ENCODE measurements around the gene GTF2H1.

GTF2H1 gene

GRCh38 chr11:18383388-18384156 is 61.2 kb downstream of the GTF2H1 start:
- CTCF ChIA-PET, result interaction anchor here (0.6 to 1.6 kb wide), 5 partner anchors 9 to 255 kb away, joined by 3 to 5 read pairs (median 4); no protein-coding TSS in a partner anchor
- no peak overlapping the region for H3K4me3 ChIP-seq (ENCODE audit: low read depth, low read length)

GRCh38 chr11:18384157-18384641 is 61.8 kb downstream of the GTF2H1 start:
- CTCF ChIA-PET, result interaction anchor here (0.6 to 1.6 kb wide), 5 partner anchors 9 to 255 kb away, joined by 3 to 5 read pairs (median 4); no protein-coding TSS in a partner anchor
- peak overlapping the region; percentile 63 for H3K27ac ChIP-seq (ENCODE audit: extremely low read depth, low read depth, low read length)
- no peak overlapping the region for H3K4me3 ChIP-seq (ENCODE audit: low read depth, low read length)
- peaks cover 7% of the 10 kb centered on the region; the same call in 1 of the 2 replicates for H3K4me1 ChIP-seq (ENCODE audit: control insufficient read depth, insufficient read depth, low read length)
- POLR2A ChIA-PET, result interaction anchor here (0.6 to 3.8 kb wide), 7 partner anchors 11 to 1628 kb away, joined by 3 to 86 read pairs (median 3); partner anchors contain the start of genes HPS5, LDHA and TSG101
- no peaks in the 10 kb centered on the region for H3K9me3 ChIP-seq (ENCODE audit: control insufficient read depth, insufficient read depth, low read depth, low read length)
- TF ChIP-seq ZNF449 (tag by site-specific recombination; IDR thresholded peaks at IDR 0.05) (no peak), WT1 (tag by site-specific recombination; IDR thresholded peaks at IDR 0.05) (peak; percentile 72), ZNF394 (tag by site-specific recombination; IDR thresholded peaks at IDR 0.05; ENCODE audit: borderline replicate concordance) (peak; percentile 29; the same call in 1 of the 2 replicates), ZNF274 (IDR thresholded peaks at IDR 0.05; ENCODE audit: low read length) (no peak), ZNF274 (tag by site-specific recombination; IDR thresholded peaks at IDR 0.05; ENCODE audit: borderline replicate concordance) (no peak), ZNF211 (tag by site-specific recombination; IDR thresholded peaks at IDR 0.05; ENCODE audit: low read depth) (no peak), ZNF335 (tag by site-specific recombination; conservative IDR thresholded peaks at IDR 0.05) (0 out of 2 replicates have a peak, but pooled peaks have one; percentile 25), ZBTB20 (tag by site-specific recombination; IDR thresholded peaks at IDR 0.05) (peak; percentile 8; the same call in 1 of the 2 replicates), ZNF266 (tag by site-specific recombination; IDR thresholded peaks at IDR 0.05; ENCODE audit: low read depth) (no peak), ZNF76 (tag by site-specific recombination; IDR thresholded peaks at IDR 0.05; ENCODE audit: borderline replicate concordance, low read depth) (no peak), ZNF24 (tag by site-specific recombination; IDR thresholded peaks at IDR 0.05) (no peak), ZBTB17 (tag by site-specific recombination; IDR thresholded peaks at IDR 0.05) (no peak), ZNF280C (tag by site-specific recombination; IDR thresholded peaks at IDR 0.05) (no peak), ZNF10 (tag by site-specific recombination; IDR thresholded peaks at IDR 0.05) (no peak)
- no peaks in the 10 kb centered on the region for H3K36me3 ChIP-seq (ENCODE audit: control insufficient read depth in 2 of 2, insufficient read depth in 1 of 2, low read length in 2 of 2)

More at GRCh38 chr11:18383388-18384156, 61.2 kb downstream of the GTF2H1 start:
- H3K4me1 ChIP-seq (ENCODE audit: control insufficient read depth, insufficient read depth, low read length), result peaks cover 7% of the 10 kb centered on the region; the same call in 1 of the 2 replicates
- POLR2A ChIA-PET, result interaction anchor here (1.0 to 3.8 kb wide), 5 partner anchors 10 to 143 kb away, joined by 3 to 86 read pairs (median 3); partner anchors contain the start of genes HPS5, LDHA and TSG101
- no peaks in the 10 kb centered on the region for H3K9me3 ChIP-seq (ENCODE audit: control insufficient read depth, insufficient read depth, low read depth, low read length)
- TF ChIP-seq TRIM28 (IDR thresholded peaks at IDR 0.05; ENCODE audit: borderline replicate concordance, low read length) (peak; percentile 12; the same call in 1 of the 2 replicates), ZBTB20 (tag by site-specific recombination; IDR thresholded peaks at IDR 0.05) (peak; percentile 30; the same call in 1 of the 2 replicates), ZNF23 (tag by site-specific recombination; IDR thresholded peaks at IDR 0.05; ENCODE audit: borderline replicate concordance) (no peak), GLIS1 (tag by site-specific recombination; IDR thresholded peaks at IDR 0.05) (peak; percentile 31; the same call in 1 of the 2 replicates), SALL2 (tag by site-specific recombination; IDR thresholded peaks at IDR 0.05; ENCODE audit: borderline replicate concordance) (no peak), PRDM10 (tag by site-specific recombination; IDR thresholded peaks at IDR 0.05) (peak; percentile 38; the same call in 1 of the 2 replicates)
- H3K27ac ChIP-seq (ENCODE audit: extremely low read depth, low read depth, low read length), result peak overlapping the region; percentile 63
- no peaks in the 10 kb centered on the region for H3K36me3 ChIP-seq (ENCODE audit: control insufficient read depth in 2 of 2, insufficient read depth in 1 of 2, low read length in 2 of 2)

Measured in HEK293 (cell line).